Neuron (in vitro differentiated cells): ENCODE results near the gene SGSM2.

Experiments
- H2AFZ ChIP-seq: one replicate; pipeline ENCODE4 v1.6.1; 2013; ENCODE audit warnings: low read depth, mild to moderate bottlenecking, inconsistent platforms, low read length, moderate library complexity
- H3K27me3 ChIP-seq: one replicate; pipeline ENCODE4 v1.6.1; 2013; ENCODE audit warnings: low read length; ENCODE audit not compliant: insufficient read depth
- H3K36me3 ChIP-seq: one replicate; pipeline ENCODE4 v1.6.1; 2013; ENCODE audit warnings: low read length; ENCODE audit not compliant: insufficient read depth
- H3K4me1 ChIP-seq: one replicate; pipeline ENCODE4 v1.6.1; 2013; ENCODE audit warnings: low read length; ENCODE audit not compliant: insufficient read depth
- H3K4me3 ChIP-seq: 2 replicates; pipeline ENCODE4 v1.5.1; 2013; ENCODE audit warnings: mild to moderate bottlenecking, low read length, moderate library complexity
- H3K9me3 ChIP-seq: one replicate; pipeline ENCODE4 v1.6.1; 2013; ENCODE audit warnings: low read length

SGSM2 gene

DNA sequence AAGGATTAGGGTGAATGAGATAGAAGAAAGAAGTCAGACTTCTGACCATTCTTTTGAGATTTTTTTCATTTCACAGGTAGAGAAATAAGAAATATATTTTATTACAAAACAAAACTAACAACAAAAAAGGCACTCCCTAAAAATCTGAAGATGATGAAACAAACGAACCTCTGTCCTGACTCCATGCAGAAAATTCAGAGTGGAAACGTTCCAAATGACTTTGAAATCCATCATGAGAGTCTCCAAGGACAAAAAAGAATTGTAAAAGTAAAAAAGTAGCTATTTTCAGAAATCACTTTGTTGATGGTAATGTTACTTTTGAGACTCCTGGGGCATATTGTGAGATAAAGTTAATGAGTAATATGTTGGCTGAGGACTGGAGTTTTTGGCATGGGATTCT is 89.9 kb downstream of the SGSM2 start:
- H3K9me3 ChIP-seq, result no peaks in the 10 kb centered on the region
- no peaks in the 10 kb centered on the region for H3K36me3 ChIP-seq
- H3K27me3 ChIP-seq, result no peaks in the 10 kb centered on the region
- H2AFZ ChIP-seq, result no peak overlapping the region
- no peak overlapping the region for H3K4me3 ChIP-seq
- peaks cover 4% of the 10 kb centered on the region for H3K4me1 ChIP-seq

DNA sequence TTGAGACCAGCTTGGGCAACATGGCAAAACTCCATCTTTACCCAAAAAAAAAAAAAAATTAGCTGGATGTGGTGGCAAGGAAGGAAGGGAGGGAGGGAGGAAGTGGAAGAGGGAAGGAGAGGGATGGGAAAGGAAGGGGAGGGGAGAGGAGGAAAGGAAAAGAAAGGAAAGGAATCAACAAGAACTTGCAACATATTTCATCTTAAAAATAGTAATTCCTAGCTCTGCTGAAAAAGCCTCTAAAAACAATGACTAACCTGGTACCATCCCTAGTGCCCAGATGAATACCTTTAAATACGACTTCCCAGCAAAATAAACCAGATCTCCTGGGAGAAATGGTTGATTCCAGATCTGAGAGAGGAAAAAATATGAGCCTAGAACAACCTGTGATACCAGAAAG is 90.6 kb downstream of the SGSM2 start:
- no peaks in the 10 kb centered on the region for H3K27me3 ChIP-seq
- H2AFZ ChIP-seq, result no peak overlapping the region
- no peaks in the 10 kb centered on the region for H3K9me3 ChIP-seq
- H3K36me3 ChIP-seq, result peaks cover 4% of the 10 kb centered on the region
- peaks cover 5% of the 10 kb centered on the region for H3K4me1 ChIP-seq
- H3K4me3 ChIP-seq, result no peak overlapping the region
